Measurements from ENCODE around the gene MOCS1.

- TF ChIP-seq, protein P1, sequence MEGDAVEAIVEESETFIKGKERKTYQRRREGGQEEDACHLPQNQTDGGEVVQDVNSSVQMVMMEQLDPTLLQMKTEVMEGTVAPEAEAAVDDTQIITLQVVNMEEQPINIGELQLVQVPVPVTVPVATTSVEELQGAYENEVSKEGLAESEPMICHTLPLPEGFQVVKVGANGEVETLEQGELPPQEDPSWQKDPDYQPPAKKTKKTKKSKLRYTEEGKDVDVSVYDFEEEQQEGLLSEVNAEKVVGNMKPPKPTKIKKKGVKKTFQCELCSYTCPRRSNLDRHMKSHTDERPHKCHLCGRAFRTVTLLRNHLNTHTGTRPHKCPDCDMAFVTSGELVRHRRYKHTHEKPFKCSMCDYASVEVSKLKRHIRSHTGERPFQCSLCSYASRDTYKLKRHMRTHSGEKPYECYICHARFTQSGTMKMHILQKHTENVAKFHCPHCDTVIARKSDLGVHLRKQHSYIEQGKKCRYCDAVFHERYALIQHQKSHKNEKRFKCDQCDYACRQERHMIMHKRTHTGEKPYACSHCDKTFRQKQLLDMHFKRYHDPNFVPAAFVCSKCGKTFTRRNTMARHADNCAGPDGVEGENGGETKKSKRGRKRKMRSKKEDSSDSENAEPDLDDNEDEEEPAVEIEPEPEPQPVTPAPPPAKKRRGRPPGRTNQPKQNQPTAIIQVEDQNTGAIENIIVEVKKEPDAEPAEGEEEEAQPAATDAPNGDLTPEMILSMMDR (IDR thresholded peaks at IDR 0.05; ENCODE audit: borderline replicate concordance, extremely low read depth, low read length, poor library complexity, severe bottlenecking) = no peak
- no peak for TF ChIP-seq EZH2 (IDR thresholded peaks at IDR 0.05; ENCODE audit: borderline replicate concordance, low read depth, low read length, severe bottlenecking)
Observed at GRCh38 chr6:39978240-39978639, 44.0 kb upstream of the MOCS1 start.

Measured in DND-41 (cell line).